Right ventricle myocardium superior (tissue), 1 donor: ENCODE data around the gene VDR. TPM values are rescaled to one million over a fixed set of nuclear protein-coding genes. Genes with fewer than 3 reads are reported as not detected.

Source experiments
- ATAC-seq: fragments of 200-7000 bp; cut with Tn5 transposase; one replicate; pipeline ENCODE4 v1.9.1; 2020; ENCODE audit warnings: mild to moderate bottlenecking; ENCODE audit not compliant: poor library complexity
- DNase-seq: peaks from one replicate; pipeline ENCODE4 v3.0.0-alpha.2; 2020
- intact Hi-C: fragments of 100-400 bp; cut with DNase I; formaldehyde crosslinking; loops from one replicate; pipeline ENCODE4 v1.11.2; 2022
- total RNA-seq: library from RNA; stranded (reverse); fragmentation: NEBNext Ultra II Directional; extraction: Animal tissue kit (Norgen Biotek cat#: 25700); gene quantifications from one replicate; pipeline ENCODE4 v1.2.1, GENCODE V29; 2021
- donor health status: DM: no; HTN: yes; CAD: no; lungs with severe emphysema.

The VDR gene
- total RNA-seq, 1 donor from 2014 or later = 0.11 TPM

DNA sequence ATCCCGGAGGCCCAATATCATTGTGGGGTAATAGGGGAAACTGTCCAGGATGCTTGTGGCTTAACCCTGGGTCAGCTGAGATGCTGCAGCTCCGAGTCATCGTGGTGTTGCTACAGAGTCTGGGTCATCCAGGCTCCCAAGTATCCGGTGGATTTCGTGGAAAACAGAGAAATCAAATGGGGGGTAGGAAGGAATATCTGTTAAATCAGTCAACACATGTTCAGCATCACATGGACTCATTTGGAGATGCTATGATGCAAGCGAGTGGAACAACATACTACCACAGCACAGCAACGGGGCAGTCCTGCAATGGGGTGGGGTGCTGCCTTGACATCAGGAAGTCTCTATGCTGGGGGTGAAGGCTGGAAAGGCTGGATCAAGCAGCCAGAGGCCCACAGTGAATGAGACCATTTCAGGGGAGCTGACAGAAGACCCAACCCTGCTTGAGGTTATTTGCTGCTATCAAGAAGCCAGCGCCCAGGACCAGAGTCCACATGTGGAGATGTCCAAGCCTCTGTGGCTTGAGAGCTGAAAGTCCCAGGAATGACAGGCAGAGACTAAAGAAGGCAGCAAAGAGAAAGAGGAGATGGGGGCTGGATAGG lies 22.9 kb downstream of the VDR start:
- intact Hi-C loops = no loop called here
- DNase-seq (no peak), ATAC-seq (no peak)

GRCh38 chr12:47881051-47881450 lies 23.7 kb downstream of the VDR start:
- no peak for DNase-seq
- ATAC-seq = no peak
- intact Hi-C loops = no loop called here

GRCh38 chr12:47878918-47879481 lies 25.8 kb downstream of the VDR start:
- ATAC-seq (no peak), DNase-seq (no peak)
- intact Hi-C loops = no loop called here

GRCh38 chr12:47878293-47878917 lies 26.4 kb downstream of the VDR start:
- ATAC-seq (no peak), DNase-seq (no peak)
- intact Hi-C loops = no loop called here

GRCh38 chr12:47877081-47877480 lies 27.7 kb downstream of the VDR start:
- ATAC-seq = no peak

GRCh38 chr12:47876440-47876960 lies 28.3 kb downstream of the VDR start:
- ATAC-seq (no peak), DNase-seq (no peak)
- intact Hi-C loops = no loop called here

More at GRCh38 chr12:47877081-47877480, 27.7 kb downstream of the VDR start:
- intact Hi-C loops = no loop called here
- no peak for DNase-seq

GRCh38 chr12:47875746-47876439 lies 28.9 kb downstream of the VDR start:
- intact Hi-C loops = no loop called here
- DNase-seq (no peak), ATAC-seq (no peak)

- intact Hi-C loops = no loop called here
- no peak for ATAC-seq
- no peak for DNase-seq
Observed at GRCh38 chr12:47874316-47874715, 30.5 kb downstream of the VDR start.

- peak; percentile 90 for ATAC-seq
- DNase-seq = peak; percentile 75
- intact Hi-C loops = no loop called here
Observed at GRCh38 chr12:47870175-47870781, 34.5 kb downstream of the VDR start.

DNA sequence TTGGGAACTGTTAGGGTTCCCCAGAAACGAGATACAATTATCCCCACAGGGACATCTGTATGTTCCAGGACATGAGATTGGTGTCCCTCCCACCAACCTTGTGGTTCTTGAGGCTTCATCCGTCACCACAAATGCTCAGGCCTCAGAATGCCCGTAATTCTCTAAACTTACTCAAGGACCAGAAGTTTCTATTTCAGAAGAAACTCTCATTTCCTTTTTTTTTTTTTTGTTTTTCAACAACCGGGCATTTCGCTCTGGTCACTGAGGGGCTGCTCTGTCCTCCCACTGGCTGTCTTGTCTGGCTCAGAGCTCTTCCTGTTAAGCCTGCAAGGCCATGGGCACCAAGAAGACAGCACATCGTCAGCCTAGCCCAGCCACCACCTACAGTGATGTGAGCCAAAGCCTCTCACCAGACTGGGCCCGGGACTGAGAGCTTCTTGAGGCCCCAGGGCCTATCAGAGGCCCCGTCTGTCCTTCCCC lies 36.2 kb downstream of the VDR start:
- DNase-seq = no peak
- intact Hi-C loops = no loop called here
- ATAC-seq = no peak

DNA sequence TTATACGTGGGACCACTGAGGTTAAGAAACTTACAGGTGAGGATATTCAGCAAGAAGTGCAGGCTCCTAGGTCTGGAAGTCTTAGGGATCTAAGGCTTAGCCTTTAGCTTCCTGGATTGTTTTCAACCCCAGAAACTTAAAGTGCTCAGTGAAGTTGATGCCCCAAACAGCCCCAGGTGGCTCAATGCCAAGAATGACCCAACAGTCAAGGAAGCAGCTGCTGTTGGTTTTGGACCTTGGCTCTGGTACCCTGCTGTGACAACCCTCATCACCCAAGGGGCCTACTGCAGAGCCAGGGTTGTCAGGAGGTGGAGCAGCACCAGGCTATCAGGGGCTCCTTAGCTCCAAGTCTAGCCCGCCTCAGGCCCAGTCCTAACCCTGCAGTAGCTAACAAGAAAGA lies 36.8 kb downstream of the VDR start:
- intact Hi-C loops = no loop called here
- DNase-seq (no peak), ATAC-seq (no peak)

DNA sequence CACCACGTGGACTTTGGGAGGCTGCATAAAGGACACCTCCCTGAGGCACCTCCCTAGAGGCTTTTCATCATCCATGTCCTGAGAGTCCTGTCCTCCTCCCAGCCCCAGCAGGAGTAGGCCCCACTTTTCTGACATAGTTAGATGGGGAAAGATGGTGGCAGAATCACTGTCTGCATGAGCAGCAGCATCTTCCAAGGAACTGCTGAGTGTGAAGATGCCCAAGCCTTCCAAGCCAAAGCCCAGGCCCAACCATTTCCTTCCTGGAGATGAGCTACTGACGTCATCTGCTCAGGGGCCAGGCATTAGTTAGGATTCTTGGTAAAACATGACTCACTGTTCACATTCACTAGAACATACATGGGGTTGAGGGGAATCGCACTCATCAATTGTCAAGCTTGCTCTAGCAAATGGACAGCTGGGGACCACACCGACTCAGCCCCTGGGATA lies 37.3 kb downstream of the VDR start:
- intact Hi-C loops = no loop called here
- DNase-seq = no peak
- no peak for ATAC-seq

DNA sequence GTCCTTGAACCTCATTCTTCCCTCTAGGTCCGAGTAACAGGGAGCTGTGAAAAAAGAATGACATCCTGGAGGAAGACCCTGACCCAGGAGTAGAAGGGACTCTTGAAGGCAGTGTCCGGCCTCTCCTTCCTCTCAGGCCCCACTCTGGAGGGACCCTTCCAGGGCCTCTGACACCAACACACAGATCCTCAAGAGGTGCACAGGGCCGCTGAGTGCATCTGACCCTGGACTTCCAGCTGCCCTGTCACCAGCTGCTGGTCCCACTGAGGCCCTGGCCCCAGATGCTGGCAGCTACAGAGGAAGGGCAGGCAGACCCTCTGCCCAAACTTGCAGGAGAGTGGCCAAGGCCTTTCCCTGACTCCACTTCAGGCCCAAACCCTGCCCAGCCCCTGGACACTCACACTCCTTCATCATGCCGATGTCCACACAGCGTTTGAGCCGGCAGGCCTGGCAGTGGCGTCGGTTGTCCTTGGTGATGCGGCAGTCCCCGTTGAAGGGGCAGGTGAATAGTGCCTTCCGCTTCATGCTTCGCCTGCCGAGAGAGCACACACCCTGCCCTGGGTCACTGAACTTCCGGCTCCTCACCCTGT lies 40.1 kb downstream of the VDR start:
- DNase-seq (no peak), ATAC-seq (no peak)
- intact Hi-C loops = no loop called here

DNA sequence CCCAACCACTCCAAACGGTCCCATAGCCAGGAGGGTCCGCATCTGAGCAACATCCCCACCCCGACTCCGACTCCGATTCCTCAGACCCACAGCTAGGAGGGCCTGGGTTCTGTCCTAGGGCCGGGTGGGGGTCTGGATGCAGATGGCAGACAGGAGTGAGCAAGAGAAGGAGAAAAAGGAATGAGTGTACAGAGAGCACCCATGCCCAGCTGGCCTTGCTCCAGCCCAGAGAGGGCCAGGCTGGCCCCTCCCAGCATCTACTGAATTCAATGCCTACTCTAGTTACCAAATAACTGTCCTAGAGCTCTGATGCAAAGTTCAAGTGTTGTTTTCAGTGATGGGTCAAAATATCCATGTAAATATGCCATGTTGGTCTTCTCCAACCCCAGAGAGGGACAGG lies 40.8 kb downstream of the VDR start:
- intact Hi-C loops = no loop called here
- ATAC-seq (no peak), DNase-seq (no peak)

DNA sequence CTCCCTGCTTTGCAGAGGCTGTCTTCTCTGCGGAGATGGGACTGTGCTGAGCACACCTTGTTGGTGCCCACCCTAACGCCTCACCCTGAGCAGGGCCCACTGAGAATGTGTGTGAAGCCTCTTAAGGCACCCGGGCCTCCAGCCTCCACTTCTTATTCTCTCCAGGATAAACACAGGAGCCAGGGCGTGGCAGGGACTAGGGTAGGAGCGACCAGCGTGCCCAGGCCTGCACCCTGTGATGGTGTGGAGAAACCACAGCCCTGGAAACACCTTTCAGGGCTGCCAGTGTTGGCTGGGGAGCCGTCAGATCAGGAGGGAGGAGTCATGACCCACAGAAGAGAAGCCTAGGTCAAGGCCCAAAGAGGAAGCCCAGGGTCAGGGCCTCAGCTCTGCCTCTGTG lies 41.3 kb downstream of the VDR start:
- intact Hi-C loops = no loop called here
- no peak for DNase-seq
- ATAC-seq = no peak

DNA sequence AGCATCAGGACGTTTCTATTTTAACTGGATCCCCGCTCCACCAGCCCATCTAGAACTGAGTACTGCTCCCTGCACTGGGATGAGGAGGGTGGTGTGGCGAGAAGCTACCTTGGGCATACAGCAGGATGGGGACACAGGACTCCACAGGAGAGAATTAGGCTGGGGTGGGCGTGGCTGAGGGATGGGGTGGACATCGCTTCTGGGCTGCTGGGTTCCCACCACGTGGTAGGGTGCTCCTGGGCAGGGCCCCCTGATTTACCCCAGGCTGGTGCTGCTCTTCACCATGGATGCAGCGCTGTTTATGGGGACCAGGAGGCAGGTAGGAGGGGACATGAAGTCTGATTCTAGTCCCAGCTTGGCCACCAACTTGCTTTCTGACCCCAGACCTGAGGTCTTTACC lies 41.9 kb downstream of the VDR start:
- ATAC-seq = no peak
- intact Hi-C loops = no loop called here
- DNase-seq = no peak

DNA sequence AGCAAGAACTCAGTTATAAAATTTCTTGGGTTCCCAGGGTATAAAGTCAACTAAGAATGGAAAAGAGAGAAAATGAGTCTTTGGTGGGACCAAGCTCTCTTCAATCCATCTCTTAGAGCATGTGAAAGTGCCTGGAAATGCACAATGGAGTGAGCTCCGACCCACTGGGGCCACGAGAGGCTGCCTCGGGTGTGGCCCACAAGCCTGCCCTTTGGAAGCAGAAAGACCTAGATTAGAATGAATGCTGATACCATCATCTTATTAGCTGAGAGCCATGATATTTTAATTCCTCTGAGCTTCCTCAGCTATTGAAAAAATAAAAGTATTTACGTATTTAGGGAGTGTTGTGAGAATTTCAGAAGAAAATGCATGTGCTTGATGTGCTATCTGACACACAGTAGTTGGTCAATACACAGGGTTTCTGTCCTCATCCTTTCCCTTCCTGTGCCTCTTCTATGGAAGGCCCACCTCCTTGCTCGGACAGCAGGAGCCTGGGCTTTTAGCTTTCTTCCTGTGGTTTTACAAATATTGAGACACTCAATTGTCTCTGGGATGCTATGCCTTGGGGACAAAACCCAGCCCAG lies 42.5 kb downstream of the VDR start:
- no peak for DNase-seq
- ATAC-seq = no peak
- intact Hi-C loops = no loop called here

- no peak for ATAC-seq
- no peak for DNase-seq
- intact Hi-C loops = no loop called here
Observed at GRCh38 chr12:47860873-47861272, 43.9 kb downstream of the VDR start.
